ACC112 (cell line): Measurements from ENCODE around the gene NR3C1.
A peak's percentile ranks its signal among the peaks of the same experiment; 100 is the strongest.

Experiments
- H2AFZ ChIP-seq: fragments of 200-600 bp; sonication (generic); one replicate; pipeline ENCODE4 v1.6.0; 2017; ENCODE audit warnings: antibody characterized with exemption, low read length; ENCODE audit not compliant: unreplicated experiment
- H3K27ac ChIP-seq: fragments of 200-600 bp; sonication (generic); 2 replicates; pipeline ENCODE4 v1.5.1; 2014; ENCODE audit warnings: low read depth, mild to moderate bottlenecking, antibody characterized with exemption, low read length, moderate library complexity
- H3K27me3 ChIP-seq: fragments of 200-600 bp; sonication (generic); 2 replicates; pipeline ENCODE4 v1.6.1; 2014; ENCODE audit warnings: mild to moderate bottlenecking, antibody characterized with exemption, low read length, moderate library complexity, mixed read lengths; ENCODE audit not compliant: insufficient read depth
- H3K36me3 ChIP-seq: fragments of 200-600 bp; sonication (generic); 2 replicates; pipeline ENCODE4 v1.6.1; 2016; ENCODE audit warnings: mild to moderate bottlenecking, antibody characterized with exemption, low read length, moderate library complexity, mixed read lengths; ENCODE audit not compliant: insufficient read depth
- H3K4me1 ChIP-seq: fragments of 200-600 bp; sonication (generic); one replicate; pipeline ENCODE4 v1.6.1; 2016; ENCODE audit warnings: low read length, mixed read lengths; ENCODE audit not compliant: insufficient read depth, unreplicated experiment, control insufficient read depth
- H3K4me3 ChIP-seq: fragments of 200-600 bp; sonication (generic); 2 replicates; pipeline ENCODE4 v1.5.1; 2014; ENCODE audit warnings: mild to moderate bottlenecking, low read depth, low read length
- H3K79me2 ChIP-seq: fragments of 200-600 bp; sonication (generic); one replicate; pipeline ENCODE4 v1.6.0; 2016; ENCODE audit warnings: low read length; ENCODE audit not compliant: control insufficient read depth, unreplicated experiment, insufficient read depth

NR3C1 gene

DNA sequence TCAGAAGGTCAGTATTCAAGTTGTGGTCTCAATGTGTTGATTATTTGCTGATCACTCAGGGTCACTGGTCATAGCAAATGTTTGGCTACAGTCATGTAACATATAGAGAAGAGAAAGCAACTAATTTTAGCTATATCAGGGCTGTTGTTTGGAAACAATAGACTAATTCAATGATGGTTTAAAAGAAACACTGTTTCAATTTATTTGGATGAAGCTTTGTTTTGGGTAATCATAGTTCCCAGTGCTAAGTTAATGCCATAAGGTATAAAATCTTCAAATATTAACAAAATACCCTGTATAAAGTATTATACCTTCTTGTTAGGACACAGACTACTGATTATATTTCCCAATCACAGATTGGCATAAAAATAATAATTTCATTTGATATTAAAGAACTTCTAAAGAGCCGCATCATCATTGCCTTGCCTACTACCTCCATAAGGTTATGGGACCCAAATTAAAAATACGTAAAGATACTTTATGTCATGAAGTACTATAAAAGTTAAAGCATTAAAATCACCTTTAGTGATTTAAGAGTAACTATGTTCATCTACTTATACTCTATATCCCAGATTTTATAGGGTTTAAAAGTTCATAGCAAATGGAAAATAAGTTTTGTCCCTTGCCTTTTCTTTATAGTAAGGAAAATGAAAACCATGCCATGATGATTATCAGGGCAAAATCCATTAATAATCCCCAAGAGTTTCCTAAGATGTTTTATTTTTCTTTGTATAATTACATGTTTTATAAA, 6.0 kb downstream of the NR3C1 start:
- Histone ChIP-seq H2AFZ (no peak overlapping the region), H3K27me3 (no peaks in the 10 kb centered on the region), H3K4me3 (peak overlapping the region; percentile 89), H3K27ac (peak overlapping the region; percentile 88), H3K36me3 (no peaks in the 10 kb centered on the region), H3K4me1 (peaks cover 32% of the 10 kb centered on the region), H3K79me2 (peaks cover 100% of the 10 kb centered on the region)

DNA sequence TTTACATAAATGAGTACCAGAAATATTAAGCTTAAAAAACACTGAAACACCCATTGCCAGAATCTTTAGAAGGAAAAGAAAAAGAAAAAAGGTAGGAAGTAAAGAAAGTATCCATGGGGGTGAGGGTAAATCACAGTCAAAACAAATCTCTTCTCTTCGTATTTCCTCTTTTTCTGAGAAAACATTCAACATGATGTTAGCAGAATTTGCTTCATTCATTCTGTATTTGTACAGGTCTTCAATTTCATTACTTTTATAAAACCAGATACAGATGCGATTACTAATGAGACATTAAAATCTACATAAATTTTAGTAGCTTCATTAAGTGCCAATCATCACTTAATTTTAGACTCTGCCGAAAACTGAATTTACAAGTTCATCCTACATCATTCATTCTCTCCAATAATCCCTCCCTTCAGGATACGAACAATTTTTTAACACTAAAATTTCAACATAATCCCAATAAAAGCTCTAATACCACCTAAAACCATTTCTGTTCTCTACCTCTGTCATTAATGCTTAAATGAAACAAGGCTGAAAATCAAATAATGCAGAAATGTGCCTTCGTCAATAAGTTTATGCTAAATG, 7.0 kb downstream of the NR3C1 start:
- Histone ChIP-seq H3K79me2 (peaks cover 99% of the 10 kb centered on the region), H3K4me3 (peak overlapping the region; percentile 89), H2AFZ (no peak overlapping the region), H3K36me3 (no peaks in the 10 kb centered on the region), H3K4me1 (peaks cover 32% of the 10 kb centered on the region), H3K27ac (peak overlapping the region; percentile 88), H3K27me3 (no peaks in the 10 kb centered on the region)

DNA sequence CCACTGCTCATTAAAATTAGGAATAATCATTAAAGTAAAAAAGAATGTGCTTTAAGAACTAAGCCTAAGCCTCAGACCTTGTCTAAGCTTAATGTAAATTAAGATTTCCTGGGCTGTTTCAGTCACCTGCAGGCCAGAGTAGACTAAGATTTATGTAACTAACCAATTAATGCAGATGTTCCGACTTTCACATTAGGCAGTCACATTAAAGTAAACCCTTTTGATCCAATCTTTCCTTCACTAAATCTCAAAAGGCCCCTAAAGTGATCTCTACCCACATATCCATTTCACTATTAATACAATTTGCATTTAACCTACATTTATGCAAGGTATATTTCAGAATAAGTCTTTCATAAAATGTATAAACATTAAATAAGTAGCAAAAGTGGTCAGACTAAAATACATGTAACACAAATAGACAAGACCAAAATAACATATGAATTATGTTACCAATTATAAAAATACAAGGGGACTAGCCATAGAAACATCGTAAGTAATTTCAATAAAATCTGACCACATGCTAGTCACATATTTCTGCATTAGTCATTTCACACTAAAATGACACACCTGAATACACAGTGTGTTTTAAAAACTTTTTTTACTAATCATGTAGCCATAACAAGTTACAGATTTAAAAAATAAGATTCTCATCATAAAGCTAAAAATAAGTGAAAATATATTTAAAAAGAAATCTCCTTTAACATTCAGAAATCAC, 7.7 kb downstream of the NR3C1 start:
- Histone ChIP-seq H2AFZ (no peak overlapping the region), H3K36me3 (no peaks in the 10 kb centered on the region), H3K4me1 (peaks cover 37% of the 10 kb centered on the region), H3K4me3 (peak overlapping the region; percentile 89), H3K79me2 (peaks cover 98% of the 10 kb centered on the region), H3K27me3 (no peaks in the 10 kb centered on the region), H3K27ac (peak overlapping the region; percentile 88)

DNA sequence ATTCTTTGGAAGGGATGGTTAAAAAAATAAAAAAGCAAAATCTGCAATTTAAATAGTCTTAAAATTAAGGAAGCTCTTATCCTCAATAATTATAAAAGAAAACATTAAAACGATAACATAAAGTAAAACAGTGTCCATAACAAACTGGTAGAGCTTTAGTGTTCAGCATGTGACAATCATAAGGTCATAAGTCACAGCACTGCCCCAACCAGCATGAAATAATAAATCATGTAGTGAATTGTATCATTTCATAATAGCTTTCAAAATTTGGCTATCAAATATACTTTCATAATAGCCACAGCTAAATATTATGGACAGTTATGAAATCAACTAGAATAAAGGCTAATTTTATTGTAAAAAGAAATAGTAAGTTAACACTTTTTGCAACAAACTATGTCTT, 10.0 kb downstream of the NR3C1 start:
- H3K4me3 ChIP-seq: no peak overlapping the region
- peaks cover 97% of the 10 kb centered on the region for H3K79me2 ChIP-seq
- peaks cover 40% of the 10 kb centered on the region for H3K4me1 ChIP-seq
- no peak overlapping the region for H3K27ac ChIP-seq
- H2AFZ ChIP-seq: no peak overlapping the region
- no peaks in the 10 kb centered on the region for H3K27me3 ChIP-seq
- H3K36me3 ChIP-seq: 0 out of 2 replicates have a peak, but pooled peaks cover 2% of the 10 kb centered on the region

DNA sequence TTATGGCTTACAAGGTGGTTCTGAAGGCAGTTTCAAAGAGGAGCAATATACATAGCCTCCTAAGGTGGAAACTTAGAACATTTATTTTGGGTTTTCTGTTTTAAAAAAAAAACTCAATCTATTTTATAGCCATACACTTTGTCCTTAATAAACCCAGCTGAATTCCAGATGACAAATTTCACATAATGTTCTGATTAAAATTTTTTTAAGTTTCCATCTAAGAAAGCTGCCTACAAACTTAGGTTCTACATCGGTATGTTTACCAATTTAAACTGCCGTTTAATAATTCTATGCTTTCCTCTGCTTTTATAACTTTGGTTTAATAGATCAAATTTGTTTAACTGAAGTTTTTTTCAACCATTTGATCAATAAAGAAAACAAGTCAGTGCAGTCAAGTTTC, 12.5 kb downstream of the NR3C1 start:
- Histone ChIP-seq H3K4me1 (peaks cover 40% of the 10 kb centered on the region), H3K27ac (no peak overlapping the region), H2AFZ (no peak overlapping the region), H3K79me2 (peaks cover 96% of the 10 kb centered on the region), H3K27me3 (no peaks in the 10 kb centered on the region), H3K36me3 (peaks cover 16% of the 10 kb centered on the region), H3K4me3 (no peak overlapping the region)

DNA sequence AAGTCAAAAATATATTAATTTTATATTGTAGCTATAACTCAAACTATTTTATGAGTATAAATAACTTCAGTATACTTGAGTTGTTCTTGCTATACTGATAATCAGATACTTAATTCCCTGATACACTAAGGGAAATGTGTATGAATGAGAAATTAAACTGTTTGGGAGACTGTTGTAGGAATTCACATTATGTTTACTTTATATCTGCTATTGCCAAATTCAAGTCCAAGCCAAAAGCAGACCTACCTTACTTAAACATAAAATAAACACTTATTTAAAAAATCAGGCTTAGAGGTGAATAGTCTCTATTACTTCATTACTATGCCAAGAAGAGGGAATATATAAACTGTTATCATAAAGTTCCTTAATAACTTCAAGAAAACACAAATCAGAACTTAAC, 13.2 kb downstream of the NR3C1 start:
- peaks cover 35% of the 10 kb centered on the region for H3K4me1 ChIP-seq
- peaks cover 96% of the 10 kb centered on the region for H3K79me2 ChIP-seq
- H3K36me3 ChIP-seq: peaks cover 22% of the 10 kb centered on the region

DNA sequence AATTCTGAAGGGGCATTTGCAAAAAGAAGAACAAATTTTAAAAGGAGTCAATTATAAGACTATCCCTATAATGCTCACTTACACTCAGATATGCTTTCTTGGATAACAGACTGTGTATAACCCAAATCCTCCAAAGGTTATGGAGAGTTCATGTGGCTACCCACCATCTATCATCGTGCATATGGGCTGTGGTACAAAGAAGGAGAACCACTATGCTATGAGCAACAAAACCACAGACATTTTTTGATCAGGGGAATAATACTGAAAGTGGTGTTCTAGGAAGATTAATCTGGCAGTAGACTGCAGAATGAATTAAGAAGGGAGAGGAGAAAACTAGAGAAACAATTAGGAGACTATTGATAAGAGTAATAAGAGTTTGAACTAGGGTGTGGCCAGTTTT, 16.8 kb downstream of the NR3C1 start:
- no peak overlapping the region for H2AFZ ChIP-seq
- H3K27me3 ChIP-seq: no peaks in the 10 kb centered on the region
- H3K36me3 ChIP-seq: peaks cover 43% of the 10 kb centered on the region
- H3K4me3 ChIP-seq: no peak overlapping the region
- H3K27ac ChIP-seq: no peak overlapping the region
- peaks cover 8% of the 10 kb centered on the region for H3K4me1 ChIP-seq
- peaks cover 94% of the 10 kb centered on the region for H3K79me2 ChIP-seq

More for the DNA sequence above, 13.2 kb downstream of the NR3C1 start:
- Histone ChIP-seq H2AFZ (no peak overlapping the region), H3K27me3 (no peaks in the 10 kb centered on the region), H3K27ac (no peak overlapping the region), H3K4me3 (no peak overlapping the region)

DNA sequence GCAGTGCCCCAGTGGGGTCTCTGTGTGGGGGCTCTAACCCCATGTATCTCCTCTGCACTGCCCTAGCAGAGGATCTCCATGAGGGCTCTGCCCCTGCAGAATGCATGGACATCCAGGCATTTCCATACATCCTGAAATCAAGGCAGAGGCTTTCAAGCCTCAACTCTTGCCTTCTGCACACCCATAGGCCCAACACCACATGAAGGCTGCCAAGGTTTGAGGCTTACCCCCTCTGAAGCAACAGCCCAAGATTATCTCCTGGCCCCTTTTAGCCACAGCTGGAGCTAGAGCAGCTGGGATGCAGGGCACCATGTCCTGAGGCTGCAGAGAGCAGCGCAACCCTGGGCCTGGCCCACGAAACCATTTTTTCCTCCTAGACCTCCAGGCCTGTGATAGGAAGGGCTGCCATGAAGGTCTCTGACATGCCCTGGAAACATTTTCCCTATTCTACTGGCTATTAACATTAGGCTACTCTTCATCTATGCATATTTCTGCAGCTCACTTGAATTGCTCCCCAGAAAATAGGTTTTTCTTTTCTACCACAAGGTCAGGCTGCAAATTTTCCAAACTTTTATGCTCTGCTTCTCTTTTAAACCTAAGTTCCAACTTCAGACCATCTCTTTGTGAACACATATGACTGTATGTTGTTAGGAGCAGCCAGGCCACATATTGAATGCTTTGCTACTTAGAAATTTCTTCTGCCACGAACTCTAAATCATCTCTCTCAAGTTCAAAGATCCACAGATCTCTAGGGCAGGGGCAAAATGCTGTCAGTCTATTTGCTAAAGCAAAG, 18.4 kb downstream of the NR3C1 start:
- Histone ChIP-seq H3K79me2 (peaks cover 95% of the 10 kb centered on the region), H2AFZ (no peak overlapping the region), H3K4me3 (no peak overlapping the region), H3K36me3 (peaks cover 43% of the 10 kb centered on the region), H3K4me1 (no peaks in the 10 kb centered on the region), H3K27ac (no peak overlapping the region), H3K27me3 (no peaks in the 10 kb centered on the region)

DNA sequence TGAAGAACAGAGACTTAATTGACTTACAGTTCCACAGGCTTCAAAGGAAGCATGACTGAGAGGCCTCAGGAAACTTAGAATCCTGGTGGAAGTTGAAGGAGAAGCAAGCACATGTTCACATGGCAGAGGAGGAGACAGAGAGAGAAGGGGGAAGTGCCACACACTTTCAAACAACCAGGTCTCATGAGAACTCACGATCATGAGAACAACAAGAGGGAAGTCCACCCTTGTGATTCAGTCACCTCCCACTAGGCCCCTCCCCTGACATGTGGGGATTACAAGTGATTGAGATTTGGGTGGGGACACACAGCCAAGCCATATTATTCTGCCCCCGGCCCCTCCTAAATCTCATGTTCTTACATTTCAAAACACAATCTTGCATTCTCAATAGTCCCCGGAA, 19.5 kb downstream of the NR3C1 start:
- H3K4me3 ChIP-seq: no peak overlapping the region
- no peaks in the 10 kb centered on the region for H3K4me1 ChIP-seq
- peaks cover 95% of the 10 kb centered on the region for H3K79me2 ChIP-seq
- H2AFZ ChIP-seq: no peak overlapping the region
- no peaks in the 10 kb centered on the region for H3K27me3 ChIP-seq
- no peak overlapping the region for H3K27ac ChIP-seq
- peaks cover 41% of the 10 kb centered on the region for H3K36me3 ChIP-seq

DNA sequence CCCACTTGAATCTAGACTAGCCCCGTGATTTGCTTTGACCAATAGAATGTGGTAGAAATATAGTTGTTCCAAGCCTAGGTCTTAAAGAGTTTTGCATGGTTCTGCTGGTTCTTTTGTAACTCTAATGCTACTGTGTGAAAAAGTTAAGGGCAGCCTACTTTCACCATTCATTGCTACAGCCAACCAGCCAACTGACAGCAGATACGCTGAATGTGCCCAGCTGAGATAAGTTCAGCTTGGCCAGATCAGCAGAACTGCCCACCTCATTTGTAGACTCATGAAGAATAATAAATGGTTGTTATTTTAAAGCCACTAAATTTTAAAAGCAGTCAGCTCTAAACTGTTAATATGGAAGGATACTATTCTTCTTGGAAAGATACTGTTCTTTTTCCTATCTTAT, 23.9 kb downstream of the NR3C1 start:
- Histone ChIP-seq H3K27me3 (no peaks in the 10 kb centered on the region), H3K27ac (no peak overlapping the region), H3K79me2 (peaks cover 93% of the 10 kb centered on the region), H3K4me3 (no peak overlapping the region), H3K4me1 (peaks cover 18% of the 10 kb centered on the region), H2AFZ (no peak overlapping the region), H3K36me3 (peaks cover 14% of the 10 kb centered on the region)
